GM12878 (cell line): ENCODE measurements around the gene GAPT.

Experiments used
- BRCA1 ChIP-seq: IDR thresholded peaks from 2 replicates; pipeline ENCODE4 v1.6.1; 2011; ENCODE audit warnings: low read depth, low read length, improper control_type of control experiment
- CHD1 ChIP-seq: IDR thresholded peaks from 2 replicates; pipeline ENCODE4 v1.6.1; 2012; ENCODE audit warnings: low read depth, low read length, improper control_type of control experiment
- FOXM1 ChIP-seq: IDR thresholded peaks from 2 replicates; pipeline ENCODE4 v1.6.1; 2012; ENCODE audit warnings: low read depth, mild to moderate bottlenecking, inconsistent platforms, low read length, moderate library complexity
- POLR2A ChIP-seq: IDR thresholded peaks from 2 replicates; pipeline ENCODE4 v1.6.1; 2011; ENCODE audit warnings: low read depth, mild to moderate bottlenecking, low read length
- SP1 ChIP-seq: IDR thresholded peaks from one replicate; pipeline ENCODE4 v1.6.1; 2011; ENCODE audit warnings: low read depth, low read length
- SREBF1 ChIP-seq: IDR thresholded peaks from 2 replicates; pipeline ENCODE4 v1.6.1; 2012; ENCODE audit warnings: mild to moderate bottlenecking, low read length
- TAF1 ChIP-seq: IDR thresholded peaks from 2 replicates; pipeline ENCODE4 v1.6.1; 2011; ENCODE audit warnings: mild to moderate bottlenecking, low read depth, low read length, borderline replicate concordance
- ZNF384 ChIP-seq: IDR thresholded peaks from 2 replicates; pipeline ENCODE4 v1.6.1; 2012; ENCODE audit warnings: low read depth, mild to moderate bottlenecking, low read length, improper control_type of control experiment, borderline replicate concordance
- TF ChIP-seq, protein P1 (sequence below), 3 experiments: IDR thresholded peaks in 2 of 3; conservative IDR thresholded peaks in 1 of 3; 2 replicates each; pipeline ENCODE4 v1.5.1; 2011; ENCODE audit warnings: low read depth in 3 of 3, low read length in 3 of 3, mild to moderate bottlenecking in 3 of 3, control low read depth in 2 of 3, moderate library complexity in 2 of 3, inconsistent platforms in 1 of 3, mixed read lengths in 1 of 3; ENCODE audit not compliant: control insufficient read depth in 2 of 3, insufficient read depth in 1 of 3; ENCODE audit errors: extremely low read depth in 1 of 3
- TF ChIP-seq, protein P2 (sequence below): IDR thresholded peaks from 2 replicates; pipeline ENCODE4 v1.6.1; 2012; ENCODE audit warnings: low read length, inconsistent platforms

DNA sequence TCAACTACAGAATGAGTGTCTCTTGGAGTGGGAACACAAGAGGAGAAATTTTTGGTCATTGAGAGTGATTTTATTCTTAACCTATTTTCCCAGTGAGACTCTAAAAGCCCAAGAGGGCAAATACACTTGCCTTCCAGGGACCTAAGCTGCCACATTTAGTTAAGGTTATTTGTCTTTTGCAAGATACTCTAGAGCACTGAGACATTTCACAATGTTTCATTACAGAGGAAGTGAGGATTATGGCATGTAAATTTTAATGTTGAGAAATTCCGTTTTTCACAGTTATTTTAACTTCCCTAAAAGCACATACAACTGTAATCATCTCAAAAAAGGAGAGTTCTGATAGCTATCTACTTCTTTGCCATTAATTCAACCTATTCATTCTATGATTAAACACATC, 53.0 kb downstream of the GAPT start:
- TF ChIP-seq FOXM1 (no peak), TAF1 (no peak), ZNF384 (no peak), POLR2A (no peak), SREBF1 (no peak), BRCA1 (no peak), SP1 (no peak), CHD1 (no peak)
- TF ChIP-seq, protein P1, sequence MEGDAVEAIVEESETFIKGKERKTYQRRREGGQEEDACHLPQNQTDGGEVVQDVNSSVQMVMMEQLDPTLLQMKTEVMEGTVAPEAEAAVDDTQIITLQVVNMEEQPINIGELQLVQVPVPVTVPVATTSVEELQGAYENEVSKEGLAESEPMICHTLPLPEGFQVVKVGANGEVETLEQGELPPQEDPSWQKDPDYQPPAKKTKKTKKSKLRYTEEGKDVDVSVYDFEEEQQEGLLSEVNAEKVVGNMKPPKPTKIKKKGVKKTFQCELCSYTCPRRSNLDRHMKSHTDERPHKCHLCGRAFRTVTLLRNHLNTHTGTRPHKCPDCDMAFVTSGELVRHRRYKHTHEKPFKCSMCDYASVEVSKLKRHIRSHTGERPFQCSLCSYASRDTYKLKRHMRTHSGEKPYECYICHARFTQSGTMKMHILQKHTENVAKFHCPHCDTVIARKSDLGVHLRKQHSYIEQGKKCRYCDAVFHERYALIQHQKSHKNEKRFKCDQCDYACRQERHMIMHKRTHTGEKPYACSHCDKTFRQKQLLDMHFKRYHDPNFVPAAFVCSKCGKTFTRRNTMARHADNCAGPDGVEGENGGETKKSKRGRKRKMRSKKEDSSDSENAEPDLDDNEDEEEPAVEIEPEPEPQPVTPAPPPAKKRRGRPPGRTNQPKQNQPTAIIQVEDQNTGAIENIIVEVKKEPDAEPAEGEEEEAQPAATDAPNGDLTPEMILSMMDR (IDR thresholded peaks at IDR 0.05 in 2 of 3, conservative IDR thresholded peaks at IDR 0.05 in 1 of 3; ENCODE audit: control insufficient read depth in 2 of 3, extremely low read depth in 1 of 3, insufficient read depth in 1 of 3, low read depth in 3 of 3, low read length in 3 of 3), result no peak
- TF ChIP-seq, protein P2, sequence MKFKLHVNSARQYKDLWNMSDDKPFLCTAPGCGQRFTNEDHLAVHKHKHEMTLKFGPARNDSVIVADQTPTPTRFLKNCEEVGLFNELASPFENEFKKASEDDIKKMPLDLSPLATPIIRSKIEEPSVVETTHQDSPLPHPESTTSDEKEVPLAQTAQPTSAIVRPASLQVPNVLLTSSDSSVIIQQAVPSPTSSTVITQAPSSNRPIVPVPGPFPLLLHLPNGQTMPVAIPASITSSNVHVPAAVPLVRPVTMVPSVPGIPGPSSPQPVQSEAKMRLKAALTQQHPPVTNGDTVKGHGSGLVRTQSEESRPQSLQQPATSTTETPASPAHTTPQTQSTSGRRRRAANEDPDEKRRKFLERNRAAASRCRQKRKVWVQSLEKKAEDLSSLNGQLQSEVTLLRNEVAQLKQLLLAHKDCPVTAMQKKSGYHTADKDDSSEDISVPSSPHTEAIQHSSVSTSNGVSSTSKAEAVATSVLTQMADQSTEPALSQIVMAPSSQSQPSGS, result no peak
